Kidney epithelial cell (primary cell): ENCODE measurements around the gene CAPN13. TPM values are rescaled to one million over a fixed set of nuclear protein-coding genes. Genes with fewer than 3 reads are reported as not detected.

ENCODE experiments used
- DNase-seq: peaks from one replicate; pipeline ENCODE4 v3.0.0-alpha.2; 2010; ENCODE audit warnings: low read depth
- H3K27me3 ChIP-seq: 2 replicates; pipeline ENCODE4 v1.6.0; 2011; ENCODE audit warnings: low read length; ENCODE audit not compliant: control insufficient read depth, insufficient read depth
- H3K36me3 ChIP-seq: 2 replicates; pipeline ENCODE4 v1.5.1; 2011; ENCODE audit warnings: low read length; ENCODE audit not compliant: control insufficient read depth, insufficient read depth
- H3K4me3 ChIP-seq: 2 replicates; pipeline ENCODE4 v1.5.1; 2011; ENCODE audit warnings: low read depth, mild to moderate bottlenecking, control low read depth, low read length
- CTCF ChIP-seq: IDR thresholded peaks from 2 replicates; pipeline ENCODE4 v1.5.1; 2011; ENCODE audit warnings: mild to moderate bottlenecking, moderate library complexity, low read length, control low read depth, inconsistent platforms; ENCODE audit not compliant: insufficient read depth, poor library complexity, severe bottlenecking
- total RNA-seq: library from RNA; depleted of rRNA; stranded (reverse); fragments of >200 nt; gene quantifications from 2 replicates; pipeline ENCODE4 v1.2.3, GENCODE V29; 2015

The CAPN13 gene, protein sequence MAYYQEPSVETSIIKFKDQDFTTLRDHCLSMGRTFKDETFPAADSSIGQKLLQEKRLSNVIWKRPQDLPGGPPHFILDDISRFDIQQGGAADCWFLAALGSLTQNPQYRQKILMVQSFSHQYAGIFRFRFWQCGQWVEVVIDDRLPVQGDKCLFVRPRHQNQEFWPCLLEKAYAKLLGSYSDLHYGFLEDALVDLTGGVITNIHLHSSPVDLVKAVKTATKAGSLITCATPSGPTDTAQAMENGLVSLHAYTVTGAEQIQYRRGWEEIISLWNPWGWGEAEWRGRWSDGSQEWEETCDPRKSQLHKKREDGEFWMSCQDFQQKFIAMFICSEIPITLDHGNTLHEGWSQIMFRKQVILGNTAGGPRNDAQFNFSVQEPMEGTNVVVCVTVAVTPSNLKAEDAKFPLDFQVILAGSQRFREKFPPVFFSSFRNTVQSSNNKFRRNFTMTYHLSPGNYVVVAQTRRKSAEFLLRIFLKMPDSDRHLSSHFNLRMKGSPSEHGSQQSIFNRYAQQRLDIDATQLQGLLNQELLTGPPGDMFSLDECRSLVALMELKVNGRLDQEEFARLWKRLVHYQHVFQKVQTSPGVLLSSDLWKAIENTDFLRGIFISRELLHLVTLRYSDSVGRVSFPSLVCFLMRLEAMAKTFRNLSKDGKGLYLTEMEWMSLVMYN
- total RNA-seq, result 0.07 TPM in 1 of 2 replicates, not detected in the other

DNA sequence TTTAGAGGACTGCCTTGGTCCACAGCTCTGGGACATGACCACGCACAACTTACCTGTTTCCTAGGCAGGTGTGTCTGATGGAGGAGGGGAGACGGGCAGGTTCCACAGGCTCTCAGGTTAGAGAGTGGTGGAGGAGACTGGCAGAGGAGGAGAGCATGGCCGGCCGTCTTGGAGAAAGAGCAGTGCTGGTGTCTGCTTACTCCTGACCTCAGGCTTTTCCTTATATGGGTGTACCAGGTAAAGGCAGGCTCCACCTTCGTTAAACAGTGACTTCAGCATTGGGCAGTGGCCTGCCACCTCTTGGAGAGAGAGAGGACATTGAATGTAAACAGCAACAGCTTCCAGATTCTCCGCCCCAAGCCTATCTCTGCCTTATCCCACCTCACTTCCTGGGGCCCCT, at the start of gene CAPN13:
CAPN13 (minus strand) TSS at position 198 of the 400 bp plus-strand sequence. CDS start 20,121 bp downstream, outside the sequence.
- Histone ChIP-seq H3K36me3 (no peaks in the 10 kb centered on the region), H3K4me3 (no peak within 1 kb of the TSS), H3K27me3 (peaks cover 6% of the 10 kb centered on the region)
- peak; percentile 2 for TF ChIP-seq CTCF
- DNase-seq, result peak; percentile 12

- no peaks in the 10 kb centered on the region for H3K36me3 ChIP-seq
- TF ChIP-seq CTCF, result no peak
- H3K4me3 ChIP-seq, result no peak overlapping the region
- DNase-seq, result no peak
- H3K27me3 ChIP-seq, result no peaks in the 10 kb centered on the region
Measured at GRCh38 chr2:30847841-30848240, 40.6 kb upstream of the CAPN13 start.

- Histone ChIP-seq H3K27me3 (no peaks in the 10 kb centered on the region), H3K36me3 (no peaks in the 10 kb centered on the region), H3K4me3 (no peak overlapping the region)
- no peak for DNase-seq
- TF ChIP-seq CTCF, result no peak
Measured at GRCh38 chr2:30847329-30847728, 40.1 kb upstream of the CAPN13 start.

DNA sequence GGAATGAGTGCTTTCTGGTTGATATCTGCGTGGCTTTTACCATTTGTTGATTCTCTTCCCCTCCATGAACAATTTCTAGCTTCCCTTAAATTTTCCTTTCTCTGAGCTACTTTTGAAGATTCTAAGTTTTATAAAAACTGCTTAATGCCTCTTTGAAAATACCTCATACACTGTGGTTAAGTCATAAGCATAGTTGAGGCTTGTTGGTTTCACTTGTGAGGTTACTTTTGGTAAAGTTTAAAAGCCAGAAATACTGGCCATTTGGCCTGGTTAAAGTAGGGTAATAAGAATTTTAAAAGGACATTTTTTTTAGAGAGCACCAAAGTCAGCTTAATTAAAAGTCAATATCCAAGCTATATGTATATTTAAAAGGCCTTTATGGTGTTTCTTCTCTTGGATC, 21.3 kb upstream of the CAPN13 start:
- Histone ChIP-seq H3K27me3 (no peaks in the 10 kb centered on the region), H3K4me3 (no peak overlapping the region), H3K36me3 (no peaks in the 10 kb centered on the region)
- TF ChIP-seq CTCF, result no peak
- DNase-seq, result no peak

GRCh38 chr2:30826916-30827315, 19.7 kb upstream of the CAPN13 start:
- no peak for TF ChIP-seq CTCF
- Histone ChIP-seq H3K27me3 (no peaks in the 10 kb centered on the region), H3K36me3 (no peaks in the 10 kb centered on the region)

More at GRCh38 chr2:30826916-30827315, 19.7 kb upstream of the CAPN13 start:
- H3K4me3 ChIP-seq, result no peak overlapping the region
- DNase-seq, result no peak
